Ramos (cell line): ENCODE measurements around the gene ATRNL1.
"Not testable (repeated sequence)": the region's sequence is repeated elsewhere in the genome, so short reads cannot be mapped to it uniquely, and the experiment has no call there.

ENCODE experiments used
- in situ Hi-C: fragments of 300-500 bp; cut with MboI; formaldehyde crosslinking; loops from one replicate; pipeline ENCODE4 v1.14.3; 2022; ENCODE audit warnings: low sequenced_read_pairs; ENCODE audit not compliant: unreplicated experiment

The ATRNL1 gene

GRCh38 chr10:115398026-115398425 lies 304.9 kb downstream of the ATRNL1 start:
- in situ Hi-C loops = no loop called here

- in situ Hi-C loops = no loop called here
Observed at GRCh38 chr10:115402699-115403098, 309.5 kb downstream of the ATRNL1 start.

GRCh38 chr10:115405838-115406237 lies 312.7 kb downstream of the ATRNL1 start:
- in situ Hi-C loops = not testable (repeated sequence)

DNA sequence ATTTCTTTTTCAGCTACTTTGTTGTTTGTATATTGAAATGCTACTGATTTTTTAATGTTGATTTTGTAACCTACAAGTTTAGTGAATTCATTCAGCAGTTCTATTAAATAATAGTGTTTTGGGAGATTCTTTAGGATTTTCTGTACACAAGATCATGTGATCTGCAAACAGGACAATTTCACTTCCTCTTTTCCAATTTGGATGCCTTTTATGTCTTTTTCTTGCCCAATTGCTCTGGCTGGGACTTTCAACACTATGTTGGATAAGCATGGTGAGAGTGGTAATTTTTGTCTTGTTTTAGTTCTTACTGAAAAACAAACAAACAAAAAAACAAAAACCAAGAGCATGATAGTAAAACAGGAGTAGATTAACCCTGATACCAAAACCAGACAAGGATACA lies 316.2 kb downstream of the ATRNL1 start:
- in situ Hi-C loops = no loop called here

GRCh38 chr10:115417585-115418265 lies 324.6 kb downstream of the ATRNL1 start:
- in situ Hi-C loops = loop anchor here (10.0 kb wide), 1 partner anchor 543 kb away; no protein-coding TSS in a partner anchor

GRCh38 chr10:115422624-115423023 lies 329.5 kb downstream of the ATRNL1 start:
- in situ Hi-C loops = no loop called here

DNA sequence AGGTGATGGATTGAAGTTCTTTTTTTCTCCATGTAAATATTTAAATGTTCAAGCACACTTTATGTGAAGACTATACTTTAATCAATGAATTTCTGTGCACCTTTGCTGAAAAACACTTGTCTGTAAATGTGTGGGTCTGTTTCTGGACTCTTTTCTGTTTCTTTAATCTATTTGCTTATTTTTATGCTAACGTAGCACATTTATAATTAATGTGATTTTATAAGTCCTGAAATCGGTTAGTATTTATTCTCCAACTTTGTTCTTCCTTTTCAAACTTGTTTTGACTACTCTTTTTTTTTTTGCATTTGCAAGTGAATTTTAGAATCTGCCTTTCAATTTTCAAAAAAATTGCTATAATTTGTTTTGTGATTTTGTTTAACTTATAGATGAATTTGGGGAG lies 334.4 kb downstream of the ATRNL1 start:
- in situ Hi-C loops = no loop called here

GRCh38 chr10:115432188-115432819 lies 339.1 kb downstream of the ATRNL1 start:
- in situ Hi-C loops = no loop called here

DNA sequence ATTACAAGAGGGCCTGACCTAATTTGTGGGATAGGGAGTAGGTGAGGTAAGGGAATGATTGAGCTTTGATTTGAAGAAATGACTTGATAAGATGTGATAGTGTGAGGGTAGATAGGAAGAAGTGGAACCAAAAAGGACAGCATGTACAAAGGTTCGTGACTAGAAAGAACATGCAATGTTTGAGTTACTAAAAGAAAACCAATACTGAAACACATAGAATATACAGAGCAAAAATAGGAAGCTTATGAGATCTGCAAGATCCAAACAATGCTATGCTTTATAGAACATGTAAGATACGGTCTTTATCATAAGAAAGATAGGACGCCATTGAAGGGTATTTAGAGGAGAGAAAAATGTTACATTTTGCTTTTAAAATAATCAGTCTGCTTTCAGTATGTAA lies 343.8 kb downstream of the ATRNL1 start:
- in situ Hi-C loops = no loop called here

DNA sequence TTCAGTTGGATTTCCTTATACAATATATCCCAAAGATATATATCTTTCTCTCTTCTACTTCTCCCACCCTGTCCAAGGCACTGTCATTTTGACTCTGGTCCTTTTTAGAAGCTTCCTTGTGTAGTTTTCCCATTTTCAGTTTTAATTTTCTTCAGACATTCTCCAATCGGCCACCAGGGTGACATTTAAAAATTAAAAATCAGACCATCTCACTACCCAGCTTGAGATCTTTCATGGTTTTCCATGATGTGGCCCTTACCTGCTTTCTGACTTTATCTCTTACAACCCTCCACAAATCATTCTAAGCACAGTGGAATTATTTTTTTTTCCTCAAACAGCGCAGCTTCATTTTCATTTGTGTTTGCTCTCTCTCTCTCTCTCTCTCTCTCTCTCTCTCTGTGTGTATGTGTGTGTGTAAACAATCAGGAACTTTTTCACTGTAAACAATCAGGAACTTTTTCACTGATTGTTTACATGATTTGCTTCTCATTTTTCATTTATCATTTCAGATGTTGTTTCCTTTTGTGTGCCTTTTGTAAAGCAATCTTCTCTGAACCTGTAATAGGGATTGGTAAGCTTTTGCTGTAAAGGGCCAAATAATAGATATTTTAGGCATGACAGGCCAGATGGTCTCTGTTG lies 348.9 kb downstream of the ATRNL1 start:
- in situ Hi-C loops = no loop called here

GRCh38 chr10:115456812-115457211 lies 363.6 kb downstream of the ATRNL1 start:
- in situ Hi-C loops = no loop called here

DNA sequence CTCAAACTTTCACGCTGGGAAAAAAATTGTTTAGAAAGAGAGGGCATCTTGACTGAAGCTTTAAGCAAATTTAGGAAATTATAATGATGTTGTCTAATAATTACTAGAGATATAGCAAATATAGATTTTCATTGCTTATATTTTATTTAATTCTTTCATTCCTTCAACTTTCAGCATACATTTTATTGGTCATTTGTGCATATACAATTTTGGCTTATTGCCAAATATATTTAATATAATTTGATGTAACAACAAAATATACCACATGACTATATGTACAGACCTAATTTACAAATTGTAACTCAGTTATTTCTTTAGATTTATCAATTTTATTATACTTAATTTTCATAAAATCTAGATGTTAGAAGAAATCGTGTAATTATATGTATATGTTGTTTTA lies 390.1 kb downstream of the ATRNL1 start:
- in situ Hi-C loops = no loop called here

- in situ Hi-C loops = no loop called here
Observed at GRCh38 chr10:115491526-115492140, 398.5 kb downstream of the ATRNL1 start.

DNA sequence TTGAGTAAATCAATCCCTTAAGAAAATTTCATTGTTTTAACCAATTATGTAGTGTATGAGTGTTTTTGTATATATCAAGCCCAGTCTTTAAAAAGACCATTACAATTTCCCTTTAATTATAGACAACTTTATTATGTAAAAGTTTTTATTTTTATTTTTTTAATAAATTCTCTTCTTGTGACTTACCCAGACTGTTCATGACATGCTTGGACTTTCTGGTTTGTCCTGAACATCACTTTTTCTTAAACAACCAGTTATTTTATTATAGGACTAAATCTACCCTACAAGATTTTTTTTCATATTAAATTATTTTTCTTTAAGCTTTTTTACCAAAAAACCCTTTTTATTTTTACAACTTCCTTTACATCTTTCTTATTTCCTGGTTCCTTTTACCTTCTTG lies 410.4 kb downstream of the ATRNL1 start:
- in situ Hi-C loops = no loop called here

- in situ Hi-C loops = no loop called here
Observed at GRCh38 chr10:115514895-115515294, 421.7 kb downstream of the ATRNL1 start.

- in situ Hi-C loops = no loop called here
Observed at GRCh38 chr10:115525141-115525540, 432.0 kb downstream of the ATRNL1 start.

DNA sequence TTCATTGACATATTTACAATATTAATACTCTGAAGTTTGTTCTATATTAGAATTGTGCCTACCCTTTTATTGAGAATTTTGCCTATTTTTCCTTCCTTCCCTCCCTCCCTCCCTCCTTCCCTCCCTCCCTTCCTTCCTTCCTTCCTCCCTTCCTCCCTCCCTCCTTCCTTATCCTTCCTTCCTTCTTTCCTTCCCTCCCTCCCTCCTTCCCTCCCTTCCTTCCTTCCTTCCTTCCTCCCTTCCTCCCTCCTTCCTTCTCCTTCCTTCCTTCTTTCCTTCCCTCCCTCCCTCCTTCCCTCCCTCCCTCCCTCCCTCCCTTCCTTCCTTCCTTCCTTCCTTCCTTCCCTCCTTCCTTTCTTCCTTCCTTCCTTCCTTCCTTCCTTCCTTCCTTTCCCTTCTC lies 434.5 kb downstream of the ATRNL1 start:
- in situ Hi-C loops = not testable (repeated sequence)

- in situ Hi-C loops = not testable (repeated sequence)
Observed at GRCh38 chr10:115536401-115536800, 443.2 kb downstream of the ATRNL1 start.

DNA sequence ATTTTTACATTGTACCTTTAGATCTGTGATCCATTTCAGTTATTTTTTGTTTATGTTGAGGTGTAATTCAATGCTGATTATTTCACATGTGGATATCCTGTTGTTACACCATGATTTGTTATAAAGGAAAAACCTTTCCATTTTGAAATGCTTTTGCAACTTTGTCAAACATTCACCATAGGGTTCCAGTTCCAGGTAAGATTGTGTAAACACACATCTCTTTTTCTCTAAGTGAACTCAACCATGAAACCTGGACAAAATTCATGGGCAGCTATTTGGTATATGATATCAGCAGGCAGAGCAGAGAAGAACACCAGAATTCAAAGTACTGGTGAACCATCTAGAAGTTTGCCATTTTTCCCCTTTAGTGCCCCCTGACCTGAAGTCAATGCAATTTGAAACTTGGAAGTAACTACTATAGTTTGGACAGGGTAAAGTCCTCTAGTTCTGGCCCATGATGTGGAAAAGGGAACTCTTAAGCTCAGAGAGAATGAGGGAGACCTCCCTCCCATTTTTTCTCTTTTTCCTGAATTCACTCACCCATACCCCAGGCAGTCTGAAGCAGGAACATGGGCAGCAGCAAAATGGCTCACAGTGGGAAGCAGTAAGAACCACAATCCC lies 446.1 kb downstream of the ATRNL1 start:
- in situ Hi-C loops = no loop called here

GRCh38 chr10:115555887-115556402 lies 462.8 kb downstream of the ATRNL1 start:
- in situ Hi-C loops = no loop called here
